EH (cell line): ENCODE results near the gene LGALS3.
"Not testable (repeated sequence)": the region's sequence is repeated elsewhere in the genome, so short reads cannot be mapped to it uniquely, and the experiment has no call there.

Source experiments
- DNase-seq: peaks from one replicate; pipeline ENCODE4 v3.0.0-alpha.2; 2015; ENCODE audit warnings: low read depth

The LGALS3 gene

GRCh38 chr14:55129086-55129427, at the start of gene LGALS3:
LGALS3 (plus strand) TSS chr14:55129252; CDS start chr14:55137374, 8,122 bp downstream.
- peak; percentile 72 for DNase-seq

- not testable (repeated sequence) for DNase-seq
These were observed 49.1 kb upstream of the LGALS3 start for GRCh38 chr14:55079961-55080360.

GRCh38 chr14:55084401-55085059, 44.5 kb upstream of the LGALS3 start:
- no peak for DNase-seq

- DNase-seq = no peak
These were observed 43.9 kb upstream of the LGALS3 start for GRCh38 chr14:55085060-55085660.

GRCh38 chr14:55086938-55087337, 42.1 kb upstream of the LGALS3 start:
- no peak for DNase-seq

- no peak for DNase-seq
These were observed 40.7 kb upstream of the LGALS3 start for GRCh38 chr14:55088356-55088755.

GRCh38 chr14:55092341-55092740, 36.7 kb upstream of the LGALS3 start:
- peak; percentile 67 for DNase-seq

- peak; percentile 82 for DNase-seq
These were observed 34.5 kb upstream of the LGALS3 start for GRCh38 chr14:55094292-55095157.

- DNase-seq = no peak
These were observed 31.0 kb upstream of the LGALS3 start for GRCh38 chr14:55097881-55098560.

GRCh38 chr14:55098561-55098898, 30.5 kb upstream of the LGALS3 start:
- no peak for DNase-seq

GRCh38 chr14:55099756-55100155, 29.3 kb upstream of the LGALS3 start:
- no peak for DNase-seq

- DNase-seq = no peak
These were observed 27.4 kb upstream of the LGALS3 start for GRCh38 chr14:55101698-55102097.

GRCh38 chr14:55102141-55102621, 26.9 kb upstream of the LGALS3 start:
- peak; percentile 98 for DNase-seq

GRCh38 chr14:55103005-55103640, 25.9 kb upstream of the LGALS3 start:
- peak; percentile 94 for DNase-seq

- DNase-seq = peak; percentile 34
These were observed 24.8 kb upstream of the LGALS3 start for GRCh38 chr14:55103971-55104954.

GRCh38 chr14:55105991-55106390, 23.1 kb upstream of the LGALS3 start:
- DNase-seq = no peak

GRCh38 chr14:55107766-55108554, 21.1 kb upstream of the LGALS3 start:
- peak; percentile 97 for DNase-seq

- no peak for DNase-seq
These were observed 19.2 kb upstream of the LGALS3 start for GRCh38 chr14:55109836-55110235.

GRCh38 chr14:55111122-55111708, 17.8 kb upstream of the LGALS3 start:
- no peak for DNase-seq
